Hematopoietic multipotent progenitor cell treated with erythropoietin and hydrocortisone succinate and interleukin-3 and kit ligand, for 6 days (in vitro differentiated cells): ENCODE results near the gene LRRN4.
A peak's percentile ranks its signal among the peaks of the same experiment; 100 is the strongest.

Source experiments
- DNase-seq: peaks from one replicate; pipeline ENCODE4 v3.0.0-alpha.2; 2015

The LRRN4 gene

GRCh38 chr20:6029538-6029937, 24.3 kb downstream of the LRRN4 start:
- no peak for DNase-seq

- DNase-seq, result peak; percentile 43
Observed at GRCh38 chr20:6028818-6029217, 25.0 kb downstream of the LRRN4 start.

- peak; percentile 27 for DNase-seq
Observed at GRCh38 chr20:6026051-6026450, 27.8 kb downstream of the LRRN4 start.

- DNase-seq, result peak; percentile 27
Observed at GRCh38 chr20:6024768-6025167, 29.1 kb downstream of the LRRN4 start.

GRCh38 chr20:6017880-6018279, 36.0 kb downstream of the LRRN4 start:
- DNase-seq, result no peak

GRCh38 chr20:6017467-6017866, 36.4 kb downstream of the LRRN4 start:
- DNase-seq, result no peak

GRCh38 chr20:6014957-6015356, 38.9 kb downstream of the LRRN4 start:
- DNase-seq, result no peak

GRCh38 chr20:6014017-6014416, 39.8 kb downstream of the LRRN4 start:
- peak; percentile 75 for DNase-seq

- peak; percentile 78 for DNase-seq
Observed at GRCh38 chr20:6012179-6012578, 41.7 kb downstream of the LRRN4 start.

- peak; percentile 54 for DNase-seq
Observed at GRCh38 chr20:6008254-6008653, 45.6 kb downstream of the LRRN4 start.

- no peak for DNase-seq
Observed at GRCh38 chr20:6007529-6008103, 46.2 kb downstream of the LRRN4 start.

GRCh38 chr20:6007094-6007528, 46.7 kb downstream of the LRRN4 start:
- peak; percentile 32 for DNase-seq

- no peak for DNase-seq
Observed at GRCh38 chr20:6006603-6006949, 47.3 kb downstream of the LRRN4 start.

- DNase-seq, result no peak
Observed at GRCh38 chr20:6000871-6001270, 53.0 kb downstream of the LRRN4 start.

- DNase-seq, result no peak
Observed at GRCh38 chr20:5999783-6000182, 54.1 kb downstream of the LRRN4 start.

GRCh38 chr20:5996765-5997164, 57.1 kb downstream of the LRRN4 start:
- peak; percentile 60 for DNase-seq

- DNase-seq, result no peak
Observed at GRCh38 chr20:5991623-5992441, 62.0 kb downstream of the LRRN4 start.

- DNase-seq, result no peak
Observed at GRCh38 chr20:5990946-5991345, 62.9 kb downstream of the LRRN4 start.
